Effector memory CD8-positive, alpha-beta T cell (primary cell): ENCODE measurements around the gene DNMBP.
"Not testable (repeated sequence)": the region's sequence is repeated elsewhere in the genome, so short reads cannot be mapped to it uniquely, and the experiment has no call there.

Experiments
- ATAC-seq: fragments of 150-1000 bp; cut with Tn5 transposase; replicated peaks from 2 replicates; pipeline ENCODE4 v1.10.0; 2021; ENCODE audit warnings: mild to moderate bottlenecking, moderate library complexity
- DNase-seq, 3 experiments: peaks; one replicate each; pipeline ENCODE4 v3.0.0; 2021
- H3K27ac Mint-ChIP-seq, 2 donors: one replicate each; pipeline ENCODE4 v1.8.0; 2022; ENCODE audit warnings: mild to moderate bottlenecking in 2 of 2, mixed read lengths in 2 of 2, moderate library complexity in 2 of 2
- H3K27me3 Mint-ChIP-seq, 2 donors: one replicate each; pipeline ENCODE4 v1.8.0; 2022; ENCODE audit warnings: mixed read lengths in 2 of 2
- H3K36me3 Mint-ChIP-seq: one replicate; pipeline ENCODE4 v1.8.0; 2022; ENCODE audit warnings: mild to moderate bottlenecking, moderate library complexity, mixed read lengths; ENCODE audit not compliant: insufficient read depth
- H3K4me1 Mint-ChIP-seq, 2 donors: one replicate each; pipeline ENCODE4 v1.8.0; 2022; ENCODE audit warnings: low read depth in 2 of 2, mixed read lengths in 2 of 2
- H3K4me3 Mint-ChIP-seq, 2 donors: one replicate each; pipeline ENCODE4 v1.8.0; 2022; ENCODE audit warnings: mild to moderate bottlenecking in 2 of 2, mixed read lengths in 2 of 2, moderate library complexity in 2 of 2
- H3K9me3 Mint-ChIP-seq, 2 donors: one replicate each; pipeline ENCODE4 v1.8.0; 2022; ENCODE audit warnings: mixed read lengths in 2 of 2

Gene DNMBP

DNA sequence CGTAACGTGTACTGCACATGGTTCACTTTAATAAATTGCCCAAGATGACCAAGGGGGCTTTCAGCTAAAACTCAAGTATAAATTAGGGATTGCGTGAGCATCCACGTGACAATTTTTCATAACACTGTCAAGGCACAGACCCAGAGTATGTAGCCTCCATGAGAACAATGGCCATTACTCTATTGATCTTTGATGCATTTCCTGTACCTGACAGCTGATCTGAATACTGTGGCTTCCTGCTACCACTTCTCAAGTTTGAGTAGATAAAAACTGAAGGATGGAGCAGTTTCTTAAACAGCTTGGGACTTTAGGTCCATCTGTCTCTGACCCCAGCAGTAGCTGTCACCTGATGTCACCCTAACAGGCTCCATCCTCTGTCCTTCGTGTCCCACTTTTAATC lies 128.4 kb downstream of the DNMBP start:
- Mint-ChIP-seq H3K27me3 (peaks cover 0 to under 1% of the 10 kb centered on the region in 2 donors), H3K9me3 (no peaks in the 10 kb centered on the region), H3K4me3 (no peak overlapping the region), H3K36me3 (peaks cover 36% of the 10 kb centered on the region), H3K27ac (no peak overlapping the region), H3K4me1 (no peaks in the 10 kb centered on the region)
- ATAC-seq: no peak
- no peak for DNase-seq

GRCh38 chr10:99880080-99880835 lies 129.5 kb downstream of the DNMBP start:
- no peak for DNase-seq
- Mint-ChIP-seq H3K27me3 (peaks cover 0 to 8% of the 10 kb centered on the region in 2 donors), H3K9me3 (no peaks in the 10 kb centered on the region), H3K36me3 (peaks cover 36% of the 10 kb centered on the region), H3K27ac (no peak overlapping the region), H3K4me3 (no peak overlapping the region), H3K4me1 (no peaks in the 10 kb centered on the region)
- ATAC-seq: no peak

- Mint-ChIP-seq H3K27ac (no peak overlapping the region), H3K36me3 (peaks cover 15% of the 10 kb centered on the region), H3K4me3 (no peak overlapping the region), H3K9me3 (no peaks in the 10 kb centered on the region), H3K27me3 (peaks cover 22 to 47% of the 10 kb centered on the region in 2 donors), H3K4me1 (peaks cover 3 to 6% of the 10 kb centered on the region in 2 donors)
- ATAC-seq (no peak), DNase-seq (no peak)
These were observed 134.3 kb downstream of the DNMBP start for GRCh38 chr10:99875473-99875872.

DNA sequence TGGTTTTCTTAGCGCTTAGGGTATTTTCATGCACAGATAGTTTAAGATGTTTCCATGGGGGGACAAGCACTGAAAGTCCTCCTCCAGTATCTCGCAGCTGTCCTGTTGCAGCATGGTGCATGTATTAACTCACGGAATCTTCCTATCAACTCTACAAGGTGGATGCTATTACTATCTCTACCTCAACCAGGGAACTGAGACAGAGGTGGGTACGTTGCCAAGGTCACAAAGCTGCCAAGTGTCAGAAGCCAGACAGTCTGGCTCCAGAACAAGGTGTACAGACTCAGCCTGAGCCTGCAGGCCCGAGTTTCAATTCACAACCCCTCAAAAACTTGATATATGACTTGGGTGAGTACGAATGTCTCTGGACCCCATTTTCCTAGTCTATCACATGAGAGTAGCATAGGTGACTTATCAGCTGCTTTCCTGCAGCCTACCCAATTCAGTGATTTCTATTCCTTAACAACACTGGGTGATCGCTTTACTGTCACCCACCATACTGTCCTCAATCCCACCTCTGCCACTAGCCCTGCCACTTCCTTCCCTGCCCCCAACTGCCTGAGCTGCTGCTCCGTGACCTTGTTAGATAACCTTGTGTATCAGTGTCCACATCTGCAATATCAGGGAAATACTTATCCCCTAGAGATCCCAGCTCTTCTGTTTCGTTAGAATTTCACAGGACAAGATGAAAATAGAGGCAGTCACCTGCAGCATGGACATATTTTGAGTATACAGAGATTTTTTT lies 135.2 kb downstream of the DNMBP start:
- Mint-ChIP-seq H3K36me3 (peaks cover 15% of the 10 kb centered on the region), H3K27me3 (peaks cover 29 to 56% of the 10 kb centered on the region in 2 donors), H3K9me3 (no peaks in the 10 kb centered on the region), H3K4me1 (peaks cover 8 to 15% of the 10 kb centered on the region in 2 donors), H3K27ac (peak overlapping the region in 1 of 2 donors; percentile 6), H3K4me3 (no peak overlapping the region)
- no peak for DNase-seq
- no peak for ATAC-seq

GRCh38 chr10:99873846-99874245 lies 135.9 kb downstream of the DNMBP start:
- Mint-ChIP-seq H3K36me3 (peaks cover 11% of the 10 kb centered on the region), H3K4me1 (peaks cover 8 to 15% of the 10 kb centered on the region in 2 donors), H3K4me3 (no peak overlapping the region), H3K27me3 (peaks cover 33 to 63% of the 10 kb centered on the region in 2 donors), H3K27ac (no peak overlapping the region), H3K9me3 (no peaks in the 10 kb centered on the region)
- ATAC-seq: no peak
- no peak for DNase-seq

DNA sequence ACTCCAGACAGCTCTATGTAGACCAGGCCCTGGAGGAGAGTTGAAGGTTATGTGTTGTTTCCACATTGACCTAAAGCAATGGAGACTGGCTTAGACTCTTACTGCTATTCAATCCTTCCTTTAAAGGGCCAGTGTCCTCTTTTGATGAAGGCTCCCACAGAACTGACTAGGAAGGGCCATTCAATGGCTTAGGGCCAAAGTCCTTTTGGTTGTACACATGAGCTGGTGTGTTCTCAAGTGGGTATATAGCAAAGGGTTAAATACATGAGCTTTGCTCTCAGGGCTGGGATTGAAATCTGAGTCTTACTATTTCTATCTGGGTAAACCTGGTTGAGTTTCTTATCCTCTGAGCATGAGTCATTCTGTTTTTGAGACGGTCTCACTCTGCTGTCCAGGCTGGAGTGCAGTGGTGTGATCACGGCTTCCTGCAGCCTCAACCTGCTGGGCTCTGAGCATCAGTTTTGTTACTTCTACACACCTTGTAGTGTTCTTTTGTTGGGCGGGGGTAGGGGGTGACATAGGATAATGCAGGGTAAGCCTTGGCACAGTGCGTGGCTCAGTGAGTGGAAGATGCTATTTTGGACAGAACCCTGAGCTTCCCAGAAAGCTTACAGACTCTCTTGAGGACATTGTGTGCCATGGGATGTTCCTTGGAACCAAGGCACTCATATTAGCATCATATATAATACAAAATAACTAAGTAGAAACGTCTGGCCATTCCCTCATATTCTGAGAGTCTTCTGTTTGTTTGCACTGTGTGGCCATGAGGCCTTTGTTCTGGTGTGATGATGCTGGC lies 137.2 kb downstream of the DNMBP start:
- Mint-ChIP-seq H3K4me3 (no peak overlapping the region), H3K9me3 (peaks cover 0 to 1% of the 10 kb centered on the region in 2 donors), H3K36me3 (peaks cover 3% of the 10 kb centered on the region), H3K27ac (no peak overlapping the region), H3K27me3 (peaks cover 43 to 76% of the 10 kb centered on the region in 2 donors), H3K4me1 (peaks cover 8 to 15% of the 10 kb centered on the region in 2 donors)
- no peak for DNase-seq
- ATAC-seq: no peak

DNA sequence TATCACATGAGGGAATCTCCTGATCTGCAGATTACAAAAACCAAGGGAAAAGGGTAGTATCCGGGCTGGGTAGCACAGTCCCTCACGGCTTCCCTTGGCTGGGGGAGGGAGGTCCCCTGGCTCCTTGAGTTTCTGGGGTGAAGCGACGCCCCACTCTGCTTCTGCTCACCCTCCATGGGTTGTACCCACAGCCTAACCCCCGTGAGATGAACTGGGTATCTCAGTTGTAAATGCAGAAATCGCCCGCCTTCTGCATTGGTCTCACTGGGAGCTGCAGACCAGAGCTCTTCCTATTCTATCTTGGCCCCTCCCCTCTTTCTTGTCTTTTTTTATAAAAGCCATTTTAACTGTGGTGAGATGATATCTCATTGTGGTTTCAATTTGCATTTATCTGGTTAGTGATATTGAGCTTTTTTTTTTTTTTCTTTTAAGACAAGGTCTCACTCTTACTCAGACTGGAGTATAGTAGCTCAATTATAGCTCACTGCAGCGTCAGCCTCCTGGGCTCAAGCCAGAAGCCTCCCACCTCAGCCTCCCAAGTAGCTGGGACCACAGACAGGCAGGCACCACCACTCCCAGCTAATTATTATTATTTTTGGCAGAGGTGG lies 139.5 kb downstream of the DNMBP start:
- Mint-ChIP-seq H3K4me3 (peak overlapping the region; percentile 65 to 81), H3K27ac (peak overlapping the region; percentile 21 to 82), H3K9me3 (peaks cover 4 to 11% of the 10 kb centered on the region in 2 donors), H3K27me3 (peaks cover 65 to 91% of the 10 kb centered on the region in 2 donors), H3K36me3 (peaks cover 3% of the 10 kb centered on the region), H3K4me1 (peaks cover 8 to 15% of the 10 kb centered on the region in 2 donors)
- DNase-seq: peak; percentile 6 to 11 (median 8)
- ATAC-seq: peak; percentile 91

GRCh38 chr10:99869581-99870122 lies 140.1 kb downstream of the DNMBP start:
- Mint-ChIP-seq H3K4me1 (peaks cover 8 to 15% of the 10 kb centered on the region in 2 donors), H3K36me3 (no peaks in the 10 kb centered on the region), H3K27me3 (peaks cover 68 to 91% of the 10 kb centered on the region in 2 donors), H3K9me3 (peaks cover 4 to 11% of the 10 kb centered on the region in 2 donors), H3K27ac (no peak overlapping the region), H3K4me3 (peak overlapping the region in 1 of 2 donors; percentile 65)
- DNase-seq (no peak), ATAC-seq (peak; percentile 11)

GRCh38 chr10:99867250-99867649 lies 142.5 kb downstream of the DNMBP start:
- H3K27ac Mint-ChIP-seq, H3K36me3 Mint-ChIP-seq, DNase-seq, ATAC-seq, H3K4me3 Mint-ChIP-seq: not testable (repeated sequence)
- peaks cover 58 to 88% of the 10 kb centered on the region in 2 donors for H3K27me3 Mint-ChIP-seq
- peaks cover 8 to 15% of the 10 kb centered on the region in 2 donors for H3K4me1 Mint-ChIP-seq
- H3K9me3 Mint-ChIP-seq: peaks cover 4 to 11% of the 10 kb centered on the region in 2 donors

DNA sequence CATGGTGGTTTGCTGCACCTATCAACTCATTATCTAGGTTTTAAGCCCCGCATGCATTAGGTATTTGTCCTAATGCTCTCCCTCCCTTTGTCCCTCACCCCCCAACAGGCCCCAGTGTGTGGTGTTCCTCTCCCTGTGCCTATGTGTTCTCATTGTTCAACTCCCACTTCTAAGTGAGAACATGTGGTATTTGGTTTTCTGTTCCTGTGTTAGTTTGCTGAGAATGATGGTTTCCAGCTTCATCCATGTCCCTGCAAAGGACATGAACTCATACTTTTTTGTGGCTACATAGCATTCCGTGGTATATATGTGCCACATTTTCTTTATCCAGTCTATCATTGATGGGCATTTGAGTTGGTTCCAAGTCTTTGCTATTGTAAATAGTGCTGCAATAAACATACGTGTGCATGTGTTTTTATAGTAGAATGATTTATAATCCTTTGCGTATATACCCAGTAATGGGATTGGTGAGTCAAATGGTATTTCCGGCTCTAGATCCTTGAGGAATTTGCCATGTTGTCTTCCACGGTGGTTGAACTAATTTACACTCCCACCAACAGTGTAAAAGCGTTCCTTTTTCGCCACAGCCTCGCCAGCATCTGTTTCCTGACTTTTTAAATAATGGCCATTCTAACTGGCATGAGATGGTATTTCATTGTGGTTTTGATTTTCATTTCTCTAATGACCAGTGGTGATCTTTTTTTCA lies 146.1 kb downstream of the DNMBP start:
- H3K4me3 Mint-ChIP-seq, H3K4me1 Mint-ChIP-seq, H3K27ac Mint-ChIP-seq, ATAC-seq, DNase-seq, H3K36me3 Mint-ChIP-seq: not testable (repeated sequence)
- Mint-ChIP-seq H3K9me3 (peaks cover 4 to 11% of the 10 kb centered on the region in 2 donors), H3K27me3 (peaks cover 45 to 67% of the 10 kb centered on the region in 2 donors)

DNA sequence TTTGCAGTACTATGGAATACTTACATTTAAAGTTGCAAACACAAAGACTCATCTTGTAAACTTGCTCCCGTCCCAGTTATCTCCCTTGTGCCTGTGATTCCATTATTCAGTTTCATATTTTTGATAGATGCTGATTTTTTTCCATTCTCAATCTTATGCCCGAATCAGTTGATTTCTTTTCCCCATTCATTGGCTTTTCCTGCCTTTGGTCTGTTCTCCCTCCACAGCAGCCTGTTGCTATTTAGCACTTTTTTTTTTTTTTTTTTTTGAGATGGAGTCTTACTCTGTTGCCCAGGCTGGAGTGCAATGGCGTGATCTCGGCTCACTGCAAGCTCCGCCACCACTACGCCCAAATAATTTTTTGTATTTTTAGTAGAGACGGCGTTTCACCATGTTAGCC lies 149.3 kb downstream of the DNMBP start:
- ATAC-seq (no peak), DNase-seq (no peak)
- Mint-ChIP-seq H3K9me3 (no peaks in the 10 kb centered on the region), H3K4me1 (no peaks in the 10 kb centered on the region), H3K4me3 (no peak overlapping the region), H3K27me3 (peaks cover 17 to 46% of the 10 kb centered on the region in 2 donors), H3K36me3 (no peaks in the 10 kb centered on the region), H3K27ac (peak overlapping the region in 1 of 2 donors; percentile 71)

- ATAC-seq (peak; percentile 33), DNase-seq (no peak)
- Mint-ChIP-seq H3K27me3 (peaks cover 11 to 37% of the 10 kb centered on the region in 2 donors), H3K9me3 (no peaks in the 10 kb centered on the region), H3K27ac (no peak overlapping the region), H3K36me3 (no peaks in the 10 kb centered on the region), H3K4me1 (no peaks in the 10 kb centered on the region), H3K4me3 (no peak overlapping the region)
These were observed 150.2 kb downstream of the DNMBP start for GRCh38 chr10:99859585-99859984.
